HepG2 (cell line): ENCODE data around the gene SQOR. TPM values are rescaled to one million over a fixed set of nuclear protein-coding genes. Genes with fewer than 3 reads are reported as not detected.

Source experiments
- FOXA1 ChIP-seq, 2 experiments: fragments of 450-650 bp in 1 of 2; sonication (generic) in 1 of 2; formaldehyde crosslinking in 1 of 2; IDR thresholded peaks; 2 replicates each; pipeline versions ENCODE4 v1.4.0 to v1.6.1; 2016 to 2020; ENCODE audit warnings: missing genetic modification reagents in 1 of 2
- FOXK2 ChIP-seq: fragments of 450-650 bp; IDR thresholded peaks from 2 replicates; pipeline ENCODE4 v1.6.1; 2016
- PBX2 ChIP-seq: IDR thresholded peaks from 2 replicates; pipeline ENCODE4 v1.6.1; 2016; ENCODE audit warnings: control low read depth
- REPIN1 ChIP-seq: sonication (generic); formaldehyde crosslinking; IDR thresholded peaks from 2 replicates; pipeline ENCODE4 v1.8.0; 2022; ENCODE audit warnings: missing genetic modification reagents, low read depth, mild to moderate bottlenecking, borderline replicate concordance
- SNAI1 ChIP-seq: sonication (generic); formaldehyde crosslinking; IDR thresholded peaks from 2 replicates; pipeline ENCODE4 v1.5.0; 2020; ENCODE audit warnings: mild to moderate bottlenecking, missing genetic modification reagents, borderline replicate concordance
- SOX13 ChIP-seq, 3 experiments: fragments of 450-650 bp in 1 of 3; sonication (generic) in 1 of 3; formaldehyde crosslinking in 1 of 3; IDR thresholded peaks in 2 of 3; conservative IDR thresholded peaks in 1 of 3; 2 replicates each; pipeline versions ENCODE4 v1.5.0 to v1.6.1; 2016 to 2020; ENCODE audit warnings: antibody characterized with exemption in 1 of 3, mild to moderate bottlenecking in 1 of 3, missing compliant biosample characterization in 1 of 3, missing genetic modification reagents in 1 of 3, moderate library complexity in 1 of 3
- ZNF296 ChIP-seq: sonication (generic); formaldehyde crosslinking; conservative IDR thresholded peaks from 2 replicates; pipeline ENCODE4 v1.5.0; 2020; ENCODE audit warnings: mild to moderate bottlenecking, missing genetic modification reagents
- ZNF713 ChIP-seq: sonication (generic); formaldehyde crosslinking; IDR thresholded peaks from 2 replicates; pipeline ENCODE4 v1.4.0; 2020; ENCODE audit warnings: mild to moderate bottlenecking, missing genetic modification reagents
- polyA plus RNA-seq, 8 experiments: library from polyadenylated mRNA; depleted of rRNA in 3 of 8; stranded (reverse) in 7 of 8; unstranded in 1 of 8; fragments of >200 nt; fragmentation: Illumina TruSeq in 4 of 8; extraction: Trizol in 4 of 8; gene quantifications; 2 replicates each; pipeline versions ENCODE4 v1.2.1 to v1.2.3, GENCODE V29; 2011 to 2016; ENCODE audit warnings: low read depth in 4 of 8, missing spikeins in 1 of 8, mixed read lengths in 1 of 8; ENCODE audit not compliant: insufficient read depth in 1 of 8
- total RNA-seq, 5 experiments: library from RNA; depleted of rRNA; stranded (reverse); fragments of >200 nt; fragmentation: Illumina TruSeq; extraction: Trizol; gene quantifications; 2 replicates each; pipeline ENCODE4 v1.2.3, GENCODE V29; 2016; ENCODE audit warnings: low read depth in 1 of 5
- TF ChIP-seq, protein P1 (sequence below): sonication (generic); formaldehyde crosslinking; IDR thresholded peaks from 2 replicates; pipeline ENCODE4 v1.5.0; 2020; ENCODE audit warnings: mild to moderate bottlenecking, missing genetic modification reagents, borderline replicate concordance
- TF ChIP-seq, protein P2 (sequence below): IDR thresholded peaks from 2 replicates; pipeline ENCODE4 v1.6.1; 2016; ENCODE audit warnings: low read depth, missing genetic modification reagents, missing compliant biosample characterization

SQOR gene
- total and polyA plus RNA-seq, 2 of the 13 experiments (the other 11 are each of a cell fraction or from before 2014, with no cell fraction given), result 19.3 to 19.4 TPM

GRCh38 chr15:45634432-45635190, at the start of gene SQOR (continued):
- TF ChIP-seq, protein P1, sequence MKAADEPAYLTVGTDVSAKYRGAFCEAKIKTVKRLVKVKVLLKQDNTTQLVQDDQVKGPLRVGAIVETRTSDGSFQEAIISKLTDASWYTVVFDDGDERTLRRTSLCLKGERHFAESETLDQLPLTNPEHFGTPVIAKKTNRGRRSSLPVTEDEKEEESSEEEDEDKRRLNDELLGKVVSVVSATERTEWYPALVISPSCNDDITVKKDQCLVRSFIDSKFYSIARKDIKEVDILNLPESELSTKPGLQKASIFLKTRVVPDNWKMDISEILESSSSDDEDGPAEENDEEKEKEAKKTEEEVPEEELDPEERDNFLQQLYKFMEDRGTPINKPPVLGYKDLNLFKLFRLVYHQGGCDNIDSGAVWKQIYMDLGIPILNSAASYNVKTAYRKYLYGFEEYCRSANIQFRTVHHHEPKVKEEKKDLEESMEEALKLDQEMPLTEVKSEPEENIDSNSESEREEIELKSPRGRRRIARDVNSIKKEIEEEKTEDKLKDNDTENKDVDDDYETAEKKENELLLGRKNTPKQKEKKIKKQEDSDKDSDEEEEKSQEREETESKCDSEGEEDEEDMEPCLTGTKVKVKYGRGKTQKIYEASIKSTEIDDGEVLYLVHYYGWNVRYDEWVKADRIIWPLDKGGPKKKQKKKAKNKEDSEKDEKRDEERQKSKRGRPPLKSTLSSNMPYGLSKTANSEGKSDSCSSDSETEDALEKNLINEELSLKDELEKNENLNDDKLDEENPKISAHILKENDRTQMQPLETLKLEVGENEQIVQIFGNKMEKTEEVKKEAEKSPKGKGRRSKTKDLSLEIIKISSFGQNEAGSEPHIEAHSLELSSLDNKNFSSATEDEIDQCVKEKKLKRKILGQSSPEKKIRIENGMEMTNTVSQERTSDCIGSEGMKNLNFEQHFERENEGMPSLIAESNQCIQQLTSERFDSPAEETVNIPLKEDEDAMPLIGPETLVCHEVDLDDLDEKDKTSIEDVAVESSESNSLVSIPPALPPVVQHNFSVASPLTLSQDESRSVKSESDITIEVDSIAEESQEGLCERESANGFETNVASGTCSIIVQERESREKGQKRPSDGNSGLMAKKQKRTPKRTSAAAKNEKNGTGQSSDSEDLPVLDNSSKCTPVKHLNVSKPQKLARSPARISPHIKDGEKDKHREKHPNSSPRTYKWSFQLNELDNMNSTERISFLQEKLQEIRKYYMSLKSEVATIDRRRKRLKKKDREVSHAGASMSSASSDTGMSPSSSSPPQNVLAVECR (CRISPR knock-in tag), result peak; percentile 79; the same call in 1 of the 2 replicates
- TF ChIP-seq PBX2 (CRISPR knock-in tag), result no peak
- no peak for TF ChIP-seq FOXA1 (IDR thresholded peaks at IDR 0.05)
- peak; percentile 36 for TF ChIP-seq FOXA1 (CRISPR knock-in tag; IDR thresholded peaks at IDR 0.05)
- TF ChIP-seq ZNF713 (CRISPR knock-in tag), result no peak
- TF ChIP-seq ZNF296 (CRISPR knock-in tag), result no peak
- peak; percentile 95 for TF ChIP-seq SNAI1 (CRISPR knock-in tag)
- TF ChIP-seq, protein P2, sequence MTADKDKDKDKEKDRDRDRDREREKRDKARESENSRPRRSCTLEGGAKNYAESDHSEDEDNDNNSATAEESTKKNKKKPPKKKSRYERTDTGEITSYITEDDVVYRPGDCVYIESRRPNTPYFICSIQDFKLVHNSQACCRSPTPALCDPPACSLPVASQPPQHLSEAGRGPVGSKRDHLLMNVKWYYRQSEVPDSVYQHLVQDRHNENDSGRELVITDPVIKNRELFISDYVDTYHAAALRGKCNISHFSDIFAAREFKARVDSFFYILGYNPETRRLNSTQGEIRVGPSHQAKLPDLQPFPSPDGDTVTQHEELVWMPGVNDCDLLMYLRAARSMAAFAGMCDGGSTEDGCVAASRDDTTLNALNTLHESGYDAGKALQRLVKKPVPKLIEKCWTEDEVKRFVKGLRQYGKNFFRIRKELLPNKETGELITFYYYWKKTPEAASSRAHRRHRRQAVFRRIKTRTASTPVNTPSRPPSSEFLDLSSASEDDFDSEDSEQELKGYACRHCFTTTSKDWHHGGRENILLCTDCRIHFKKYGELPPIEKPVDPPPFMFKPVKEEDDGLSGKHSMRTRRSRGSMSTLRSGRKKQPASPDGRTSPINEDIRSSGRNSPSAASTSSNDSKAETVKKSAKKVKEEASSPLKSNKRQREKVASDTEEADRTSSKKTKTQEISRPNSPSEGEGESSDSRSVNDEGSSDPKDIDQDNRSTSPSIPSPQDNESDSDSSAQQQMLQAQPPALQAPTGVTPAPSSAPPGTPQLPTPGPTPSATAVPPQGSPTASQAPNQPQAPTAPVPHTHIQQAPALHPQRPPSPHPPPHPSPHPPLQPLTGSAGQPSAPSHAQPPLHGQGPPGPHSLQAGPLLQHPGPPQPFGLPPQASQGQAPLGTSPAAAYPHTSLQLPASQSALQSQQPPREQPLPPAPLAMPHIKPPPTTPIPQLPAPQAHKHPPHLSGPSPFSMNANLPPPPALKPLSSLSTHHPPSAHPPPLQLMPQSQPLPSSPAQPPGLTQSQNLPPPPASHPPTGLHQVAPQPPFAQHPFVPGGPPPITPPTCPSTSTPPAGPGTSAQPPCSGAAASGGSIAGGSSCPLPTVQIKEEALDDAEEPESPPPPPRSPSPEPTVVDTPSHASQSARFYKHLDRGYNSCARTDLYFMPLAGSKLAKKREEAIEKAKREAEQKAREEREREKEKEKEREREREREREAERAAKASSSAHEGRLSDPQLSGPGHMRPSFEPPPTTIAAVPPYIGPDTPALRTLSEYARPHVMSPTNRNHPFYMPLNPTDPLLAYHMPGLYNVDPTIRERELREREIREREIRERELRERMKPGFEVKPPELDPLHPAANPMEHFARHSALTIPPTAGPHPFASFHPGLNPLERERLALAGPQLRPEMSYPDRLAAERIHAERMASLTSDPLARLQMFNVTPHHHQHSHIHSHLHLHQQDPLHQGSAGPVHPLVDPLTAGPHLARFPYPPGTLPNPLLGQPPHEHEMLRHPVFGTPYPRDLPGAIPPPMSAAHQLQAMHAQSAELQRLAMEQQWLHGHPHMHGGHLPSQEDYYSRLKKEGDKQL (CRISPR knock-in tag), result no peak
- no peak for TF ChIP-seq FOXK2
- TF ChIP-seq SOX13 (IDR thresholded peaks at IDR 0.05), result no peak; the same call in 1 of the 2 replicates
- TF ChIP-seq SOX13 (CRISPR knock-in tag; conservative IDR thresholded peaks at IDR 0.05 in 1 of 2, IDR thresholded peaks at IDR 0.05 in 1 of 2), result peak in 1 of 2 experiments; percentile 42; a peak in 2 of 4 replicates
- TF ChIP-seq REPIN1, result no peak; the same call in 1 of the 2 replicates
